ENCODE results near the gene PZP.
"Not testable (repeated sequence)": the region's sequence is repeated elsewhere in the genome, so short reads cannot be mapped to it uniquely, and the experiment has no call there.

Gene PZP

DNA sequence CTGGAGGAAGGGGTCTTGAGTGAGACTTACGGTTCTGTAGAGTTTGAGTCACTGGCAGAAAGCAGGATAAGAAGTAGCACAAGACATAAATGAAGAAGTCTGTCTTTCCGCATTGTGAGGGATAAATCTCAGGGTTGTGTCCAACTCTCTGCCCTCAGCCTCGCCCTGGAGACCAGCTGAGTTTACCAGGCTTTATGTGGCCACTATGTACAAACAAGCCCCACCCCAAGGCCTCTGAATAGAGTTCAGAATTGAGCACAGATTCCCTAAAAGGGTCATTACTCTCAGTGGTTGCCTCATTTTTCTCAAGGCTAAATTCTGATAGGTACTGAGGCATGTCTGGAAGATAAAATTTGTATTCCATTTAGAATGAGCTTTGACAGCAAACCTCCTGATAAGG is at the start of gene PZP:
Gene PZP, minus strand, starts transcription at position 167 of the 400 bp plus-strand sequence. Its CDS starts 54 bp downstream, at position 113.
- in situ Hi-C loops (cut with HindIII; ENCODE audit: low sequenced_read_pairs) = no loop called here
- no peak within 1 kb of the TSS for H3K4me3 ChIP-seq (ENCODE audit: low read depth, low read length)
- DNase-seq (ENCODE audit: low read depth) = no peak
- TF ChIP-seq, protein P1, sequence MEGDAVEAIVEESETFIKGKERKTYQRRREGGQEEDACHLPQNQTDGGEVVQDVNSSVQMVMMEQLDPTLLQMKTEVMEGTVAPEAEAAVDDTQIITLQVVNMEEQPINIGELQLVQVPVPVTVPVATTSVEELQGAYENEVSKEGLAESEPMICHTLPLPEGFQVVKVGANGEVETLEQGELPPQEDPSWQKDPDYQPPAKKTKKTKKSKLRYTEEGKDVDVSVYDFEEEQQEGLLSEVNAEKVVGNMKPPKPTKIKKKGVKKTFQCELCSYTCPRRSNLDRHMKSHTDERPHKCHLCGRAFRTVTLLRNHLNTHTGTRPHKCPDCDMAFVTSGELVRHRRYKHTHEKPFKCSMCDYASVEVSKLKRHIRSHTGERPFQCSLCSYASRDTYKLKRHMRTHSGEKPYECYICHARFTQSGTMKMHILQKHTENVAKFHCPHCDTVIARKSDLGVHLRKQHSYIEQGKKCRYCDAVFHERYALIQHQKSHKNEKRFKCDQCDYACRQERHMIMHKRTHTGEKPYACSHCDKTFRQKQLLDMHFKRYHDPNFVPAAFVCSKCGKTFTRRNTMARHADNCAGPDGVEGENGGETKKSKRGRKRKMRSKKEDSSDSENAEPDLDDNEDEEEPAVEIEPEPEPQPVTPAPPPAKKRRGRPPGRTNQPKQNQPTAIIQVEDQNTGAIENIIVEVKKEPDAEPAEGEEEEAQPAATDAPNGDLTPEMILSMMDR (IDR thresholded peaks at IDR 0.05; ENCODE audit: low read depth, low read length, missing control alignments) = no peak

DNA sequence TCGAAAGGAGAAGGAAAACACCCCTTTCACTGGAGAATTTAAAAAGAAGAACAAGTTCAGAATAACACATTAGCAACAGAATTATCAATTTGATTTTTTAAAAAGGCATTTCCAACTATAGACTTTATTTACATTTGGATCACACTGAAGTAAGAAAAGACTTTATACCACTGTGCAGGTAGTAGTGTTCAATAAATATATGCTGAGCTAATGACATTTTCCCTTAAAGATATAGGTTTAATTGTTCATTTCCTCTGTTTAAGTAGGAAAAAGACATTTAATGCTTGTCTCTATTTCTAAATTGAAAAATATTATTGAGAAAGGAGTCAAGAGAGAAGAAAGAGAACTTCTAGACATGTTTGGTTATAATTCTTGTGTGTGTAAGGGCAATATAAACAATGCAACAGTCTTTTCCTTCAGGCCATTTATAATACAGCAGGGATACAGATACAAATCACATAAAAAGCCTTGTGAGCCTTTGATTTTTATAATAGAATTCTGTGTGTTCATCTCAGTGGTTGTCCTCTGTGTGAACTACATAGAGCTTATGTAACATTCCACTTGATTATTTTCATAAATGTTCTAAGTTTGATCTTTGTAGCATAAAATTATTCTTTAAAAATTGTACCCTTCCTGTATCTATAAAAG is 48.7 kb upstream of the PZP start:
- H3K4me3 ChIP-seq (ENCODE audit: low read depth, low read length) = no peak overlapping the region
- DNase-seq (ENCODE audit: low read depth) = no peak
- in situ Hi-C loops (cut with HindIII; ENCODE audit: low sequenced_read_pairs) = no loop called here
- TF ChIP-seq, protein P1 (IDR thresholded peaks at IDR 0.05; ENCODE audit: low read depth, low read length, missing control alignments) = no peak

DNA sequence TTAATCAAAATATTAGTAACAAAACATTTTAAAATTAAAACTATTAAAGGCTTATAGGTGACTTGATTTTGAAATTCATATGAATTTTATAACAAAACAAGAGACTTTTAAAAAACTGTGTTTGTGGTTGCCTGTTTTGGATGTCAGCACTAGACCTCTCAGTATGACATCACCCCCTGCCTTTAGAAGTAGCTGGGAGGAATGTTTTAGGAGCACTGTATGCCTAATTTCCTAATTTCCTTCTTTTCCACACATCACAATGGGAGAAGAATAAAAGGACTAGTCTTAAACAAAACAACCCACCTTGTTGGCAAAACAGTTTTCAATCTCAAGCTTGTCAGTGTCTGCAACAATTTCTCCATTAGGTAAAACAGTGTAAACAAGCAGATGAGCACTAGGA is 48.1 kb upstream of the PZP start:
- TF ChIP-seq, protein P1 (IDR thresholded peaks at IDR 0.05; ENCODE audit: low read depth, low read length, missing control alignments) = no peak
- in situ Hi-C loops (cut with HindIII; ENCODE audit: low sequenced_read_pairs) = no loop called here
- no peak overlapping the region for H3K4me3 ChIP-seq (ENCODE audit: low read depth, low read length)

DNA sequence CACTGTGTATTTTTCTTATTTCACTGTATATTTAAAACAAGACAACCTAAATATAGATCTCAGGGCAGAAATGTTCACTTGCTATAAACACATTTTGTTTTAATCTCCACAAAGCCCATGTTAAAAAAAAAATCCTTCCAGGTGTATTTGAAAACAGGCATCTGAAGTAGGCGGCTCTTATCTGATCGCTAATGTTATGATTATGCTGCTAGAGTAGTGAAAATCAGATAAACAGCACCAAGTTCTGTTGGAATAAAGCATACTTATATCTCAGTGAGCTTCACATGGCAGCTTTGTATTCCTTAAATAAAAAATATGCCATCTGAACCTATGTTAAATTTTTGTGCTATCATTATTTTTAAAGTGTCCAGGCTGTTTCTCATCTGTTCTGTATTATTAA is 47.6 kb upstream of the PZP start:
- no peak overlapping the region for H3K4me3 ChIP-seq (ENCODE audit: low read depth, low read length)
- TF ChIP-seq, protein P1 (IDR thresholded peaks at IDR 0.05; ENCODE audit: low read depth, low read length, missing control alignments) = no peak
- in situ Hi-C loops (cut with HindIII; ENCODE audit: low sequenced_read_pairs) = no loop called here
- no peak for DNase-seq (ENCODE audit: low read depth)

More for the DNA sequence above, 48.1 kb upstream of the PZP start:
- no peak for DNase-seq (ENCODE audit: low read depth)

DNA sequence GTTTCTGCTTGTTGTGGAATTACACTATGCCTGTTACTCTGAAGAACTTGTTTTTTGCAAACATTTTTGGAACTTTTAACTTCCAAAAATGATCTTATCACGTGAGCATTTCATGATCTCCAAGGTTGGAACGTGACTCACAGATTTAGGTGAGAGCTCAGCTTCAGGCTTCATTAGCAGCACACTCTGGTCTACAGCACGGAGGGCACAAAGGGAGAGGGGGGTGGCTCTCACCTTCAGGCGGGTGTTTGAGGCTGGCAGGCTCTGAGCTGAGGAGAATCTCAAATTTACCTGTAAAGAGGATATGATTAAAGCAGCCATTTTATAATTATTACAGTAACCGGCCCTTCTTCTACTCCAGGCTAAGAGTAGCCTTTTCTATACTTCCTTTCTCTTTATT is 45.3 kb upstream of the PZP start:
- no peak for DNase-seq (ENCODE audit: low read depth)
- TF ChIP-seq, protein P1 (IDR thresholded peaks at IDR 0.05; ENCODE audit: low read depth, low read length, missing control alignments) = no peak
- in situ Hi-C loops (cut with HindIII; ENCODE audit: low sequenced_read_pairs) = no loop called here
- H3K4me3 ChIP-seq (ENCODE audit: low read depth, low read length) = no peak overlapping the region

DNA sequence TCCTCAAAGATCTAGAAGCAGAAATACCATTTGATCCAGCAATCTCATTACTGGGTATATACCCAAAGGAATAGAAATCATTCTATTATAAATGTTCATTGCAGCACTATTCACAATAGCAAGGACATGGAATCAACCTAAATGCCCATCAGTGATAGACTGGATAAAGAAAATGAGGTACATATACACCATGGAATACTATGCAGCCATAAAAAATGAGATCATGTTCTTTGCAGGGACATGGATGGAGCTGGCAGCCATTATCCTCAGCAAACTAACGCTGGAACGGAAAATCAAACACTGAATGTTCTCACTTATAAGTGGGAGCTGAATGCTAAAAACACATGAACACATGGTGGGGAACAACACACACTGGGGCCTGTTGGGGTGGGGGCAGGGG is 44.6 kb upstream of the PZP start:
- DNase-seq (ENCODE audit: low read depth); in situ Hi-C loops (cut with HindIII; ENCODE audit: low sequenced_read_pairs); H3K4me3 ChIP-seq (ENCODE audit: low read depth, low read length): not testable (repeated sequence)

DNA sequence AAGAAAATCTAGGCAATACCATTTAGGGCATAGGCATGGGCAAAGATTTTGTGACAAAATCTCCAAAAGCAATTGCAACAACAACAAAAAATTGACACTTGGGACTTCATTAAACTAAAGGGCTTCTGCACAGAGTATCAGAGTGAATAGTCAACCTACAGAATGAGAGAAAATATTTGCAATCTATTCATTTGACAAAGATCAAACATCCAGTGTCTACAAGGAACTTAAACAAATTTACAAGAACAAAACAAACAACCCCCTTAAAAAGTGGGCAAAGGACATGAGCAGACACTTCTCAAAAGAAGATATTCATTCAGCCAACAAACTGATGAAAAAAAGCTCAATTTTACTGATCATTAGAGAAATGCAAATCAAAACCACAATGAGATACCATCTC is 44.1 kb upstream of the PZP start:
- TF ChIP-seq, protein P1 (IDR thresholded peaks at IDR 0.05; ENCODE audit: low read depth, low read length, missing control alignments) = no peak
- in situ Hi-C loops (cut with HindIII; ENCODE audit: low sequenced_read_pairs) = no loop called here
- DNase-seq (ENCODE audit: low read depth) = no peak
- no peak overlapping the region for H3K4me3 ChIP-seq (ENCODE audit: low read depth, low read length)
